Activated CD4-positive, alpha-beta T cell treated with anti-CD3 and anti-CD28 coated beads, Interleukin-2, amount 50 U/mL, for 4 hours (primary cell): ENCODE measurements around the gene TSPAN9.

Experiments
- DNase-seq, 2 experiments: peaks; one replicate each; pipeline ENCODE4 v3.0.0-alpha.2; 2020

The TSPAN9 gene

GRCh38 chr12:3214526-3215365 lies 137.6 kb downstream of the TSPAN9 start:
- DNase-seq, result no peak

GRCh38 chr12:3215410-3215975 lies 138.3 kb downstream of the TSPAN9 start:
- DNase-seq, result no peak

- DNase-seq, result no peak
These were observed 138.9 kb downstream of the TSPAN9 start for GRCh38 chr12:3216097-3216496.

GRCh38 chr12:3216726-3217682 lies 139.8 kb downstream of the TSPAN9 start:
- no peak for DNase-seq

- DNase-seq, result no peak
These were observed 140.5 kb downstream of the TSPAN9 start for GRCh38 chr12:3217683-3218079.

- DNase-seq, result no peak
These were observed 141.3 kb downstream of the TSPAN9 start for GRCh38 chr12:3218228-3219171.

GRCh38 chr12:3219233-3219632 lies 142.1 kb downstream of the TSPAN9 start:
- DNase-seq, result no peak

- DNase-seq, result no peak
These were observed 143.5 kb downstream of the TSPAN9 start for GRCh38 chr12:3220382-3221321.

GRCh38 chr12:3222306-3222705 lies 145.1 kb downstream of the TSPAN9 start:
- DNase-seq, result no peak

GRCh38 chr12:3222979-3223378 lies 145.8 kb downstream of the TSPAN9 start:
- no peak for DNase-seq

- DNase-seq, result no peak
These were observed 146.7 kb downstream of the TSPAN9 start for GRCh38 chr12:3223601-3224529.

- no peak for DNase-seq
These were observed 147.3 kb downstream of the TSPAN9 start for GRCh38 chr12:3224530-3224903.

GRCh38 chr12:3225154-3225795 lies 148.1 kb downstream of the TSPAN9 start:
- no peak for DNase-seq

- no peak for DNase-seq
These were observed 148.6 kb downstream of the TSPAN9 start for GRCh38 chr12:3225796-3226180.

- no peak for DNase-seq
These were observed 149.1 kb downstream of the TSPAN9 start for GRCh38 chr12:3226264-3226663.

- DNase-seq, result no peak
These were observed 150.1 kb downstream of the TSPAN9 start for GRCh38 chr12:3227076-3227975.

- DNase-seq, result no peak
These were observed 151.4 kb downstream of the TSPAN9 start for GRCh38 chr12:3228552-3228951.

- DNase-seq, result no peak
These were observed 152.4 kb downstream of the TSPAN9 start for GRCh38 chr12:3229577-3229976.
